ENCODE measurements around the gene ALG1.
A peak's percentile ranks its signal among the peaks of the same experiment; 100 is the strongest.

Gene ALG1
- 17.3 to 68.1 (median 38.8) reads per million in 9 experiments for total RNA-seq

GRCh38 chr16:5071681-5072333 is at the start of gene ALG1:
Gene ALG1 (plus strand): TSS chr16:5071843. CDS start chr16:5071850, 7 bp downstream.
- Mint-ChIP-seq H3K27ac (peak within 1 kb of the TSS; percentile 98 to 99), H3K9me3 (no peaks in the 10 kb centered on the region), H3K4me3 (peak within 1 kb of the TSS; percentile 96), H3K27me3 (no peaks in the 10 kb centered on the region), H3K36me3 (ENCODE audit: insufficient read depth) (peaks cover 41% of the 10 kb centered on the region), H3K4me1 (ENCODE audit: low read depth in 2 of 2) (peaks cover 27% of the 10 kb centered on the region in 2 donors)
- peak; percentile 87 to 91 (median 88) for DNase-seq
- ATAC-seq (replicated peaks) = peak; percentile 92

- Mint-ChIP-seq H3K27me3 (peaks cover 0 to 10% of the 10 kb centered on the region in 2 donors), H3K4me1 (ENCODE audit: low read depth in 2 of 2) (no peaks in the 10 kb centered on the region), H3K36me3 (ENCODE audit: insufficient read depth) (peaks cover 5% of the 10 kb centered on the region), H3K9me3 (no peaks in the 10 kb centered on the region), H3K27ac (no peak overlapping the region), H3K4me3 (no peak overlapping the region)
- DNase-seq (no peak), ATAC-seq (replicated peaks) (no peak)
These were observed 49.1 kb upstream of the ALG1 start for GRCh38 chr16:5022521-5022920.

GRCh38 chr16:5024632-5025031 is 47.0 kb upstream of the ALG1 start:
- H3K36me3 Mint-ChIP-seq (ENCODE audit: insufficient read depth) = peaks cover 8% of the 10 kb centered on the region
- H3K9me3 Mint-ChIP-seq = no peaks in the 10 kb centered on the region
- ATAC-seq (replicated peaks) = no peak
- no peak overlapping the region for H3K27ac Mint-ChIP-seq
- no peak overlapping the region for H3K4me3 Mint-ChIP-seq
- H3K4me1 Mint-ChIP-seq (ENCODE audit: low read depth in 2 of 2) = no peaks in the 10 kb centered on the region
- H3K27me3 Mint-ChIP-seq = peaks cover 0 to 10% of the 10 kb centered on the region in 2 donors
- DNase-seq = no peak

- H3K4me3 Mint-ChIP-seq = no peak overlapping the region
- H3K27me3 Mint-ChIP-seq = peaks cover 0 to 10% of the 10 kb centered on the region in 2 donors
- H3K36me3 Mint-ChIP-seq (ENCODE audit: insufficient read depth) = peaks cover 8% of the 10 kb centered on the region
- no peaks in the 10 kb centered on the region for H3K9me3 Mint-ChIP-seq
- no peaks in the 10 kb centered on the region for H3K4me1 Mint-ChIP-seq (ENCODE audit: low read depth in 2 of 2)
- ATAC-seq (replicated peaks) = no peak
- no peak overlapping the region for H3K27ac Mint-ChIP-seq
- no peak for DNase-seq
These were observed 46.4 kb upstream of the ALG1 start for GRCh38 chr16:5025171-5025632.

GRCh38 chr16:5026664-5027063 is 45.0 kb upstream of the ALG1 start:
- peaks cover 0 to 3% of the 10 kb centered on the region in 2 donors for H3K4me1 Mint-ChIP-seq (ENCODE audit: low read depth in 2 of 2)
- peaks cover 0 to 9% of the 10 kb centered on the region in 2 donors for H3K27me3 Mint-ChIP-seq
- DNase-seq (no peak), ATAC-seq (replicated peaks) (no peak)
- no peak overlapping the region for H3K4me3 Mint-ChIP-seq
- peaks cover 12% of the 10 kb centered on the region for H3K36me3 Mint-ChIP-seq (ENCODE audit: insufficient read depth)
- H3K9me3 Mint-ChIP-seq = no peaks in the 10 kb centered on the region
- H3K27ac Mint-ChIP-seq = no peak overlapping the region

- DNase-seq (no peak), ATAC-seq (replicated peaks) (no peak)
- H3K36me3 Mint-ChIP-seq (ENCODE audit: insufficient read depth) = peaks cover 12% of the 10 kb centered on the region
- no peaks in the 10 kb centered on the region for H3K9me3 Mint-ChIP-seq
- no peak overlapping the region for H3K27ac Mint-ChIP-seq
- no peak overlapping the region for H3K4me3 Mint-ChIP-seq
- H3K4me1 Mint-ChIP-seq (ENCODE audit: low read depth in 2 of 2) = peaks cover 0 to 6% of the 10 kb centered on the region in 2 donors
- H3K27me3 Mint-ChIP-seq = peaks cover 0 to 4% of the 10 kb centered on the region in 2 donors
These were observed 44.6 kb upstream of the ALG1 start for GRCh38 chr16:5027086-5027485.

GRCh38 chr16:5027575-5028235 is 43.9 kb upstream of the ALG1 start:
- Mint-ChIP-seq H3K27me3 (no peaks in the 10 kb centered on the region), H3K4me1 (ENCODE audit: low read depth in 2 of 2) (peaks cover 4 to 10% of the 10 kb centered on the region in 2 donors), H3K27ac (no peak overlapping the region), H3K9me3 (no peaks in the 10 kb centered on the region), H3K36me3 (ENCODE audit: insufficient read depth) (peaks cover 12% of the 10 kb centered on the region), H3K4me3 (no peak overlapping the region)
- DNase-seq (no peak), ATAC-seq (replicated peaks) (no peak)

- H3K4me3 Mint-ChIP-seq = no peak overlapping the region
- H3K36me3 Mint-ChIP-seq (ENCODE audit: insufficient read depth) = peaks cover 17% of the 10 kb centered on the region
- H3K9me3 Mint-ChIP-seq = no peaks in the 10 kb centered on the region
- H3K27ac Mint-ChIP-seq = no peak overlapping the region
- DNase-seq = no peak
- peaks cover 10 to 18% of the 10 kb centered on the region in 2 donors for H3K4me1 Mint-ChIP-seq (ENCODE audit: low read depth in 2 of 2)
- H3K27me3 Mint-ChIP-seq = no peaks in the 10 kb centered on the region
- no peak for ATAC-seq (replicated peaks)
These were observed 42.6 kb upstream of the ALG1 start for GRCh38 chr16:5028950-5029475.

GRCh38 chr16:5030251-5030870 is 41.3 kb upstream of the ALG1 start:
- Mint-ChIP-seq H3K4me1 (ENCODE audit: low read depth in 2 of 2) (peaks cover 15 to 24% of the 10 kb centered on the region in 2 donors), H3K9me3 (no peaks in the 10 kb centered on the region), H3K27me3 (no peaks in the 10 kb centered on the region), H3K36me3 (ENCODE audit: insufficient read depth) (peaks cover 21% of the 10 kb centered on the region), H3K27ac (peak overlapping the region in 1 of 2 donors; percentile 29), H3K4me3 (no peak overlapping the region)
- no peak for ATAC-seq (replicated peaks)
- no peak for DNase-seq

- no peaks in the 10 kb centered on the region for H3K9me3 Mint-ChIP-seq
- peaks cover 15 to 24% of the 10 kb centered on the region in 2 donors for H3K4me1 Mint-ChIP-seq (ENCODE audit: low read depth in 2 of 2)
- H3K4me3 Mint-ChIP-seq = peak overlapping the region in 1 of 2 donors; percentile 45
- peaks cover 19% of the 10 kb centered on the region for H3K36me3 Mint-ChIP-seq (ENCODE audit: insufficient read depth)
- no peak overlapping the region for H3K27ac Mint-ChIP-seq
- no peaks in the 10 kb centered on the region for H3K27me3 Mint-ChIP-seq
- DNase-seq = no peak
- ATAC-seq (replicated peaks) = no peak
These were observed 40.0 kb upstream of the ALG1 start for GRCh38 chr16:5031601-5032000.

- H3K9me3 Mint-ChIP-seq = no peaks in the 10 kb centered on the region
- peak overlapping the region; percentile 78 to 82 for H3K4me3 Mint-ChIP-seq
- H3K27me3 Mint-ChIP-seq = no peaks in the 10 kb centered on the region
- no peak for ATAC-seq (replicated peaks)
- peaks cover 15 to 24% of the 10 kb centered on the region in 2 donors for H3K4me1 Mint-ChIP-seq (ENCODE audit: low read depth in 2 of 2)
- DNase-seq = no peak
- H3K36me3 Mint-ChIP-seq (ENCODE audit: insufficient read depth) = peaks cover 16% of the 10 kb centered on the region
- peak overlapping the region in 1 of 2 donors; percentile 55 for H3K27ac Mint-ChIP-seq
These were observed 38.9 kb upstream of the ALG1 start for GRCh38 chr16:5032748-5033167.

- Mint-ChIP-seq H3K27me3 (no peaks in the 10 kb centered on the region), H3K36me3 (ENCODE audit: insufficient read depth) (peaks cover 16% of the 10 kb centered on the region), H3K4me1 (ENCODE audit: low read depth in 2 of 2) (peaks cover 15 to 24% of the 10 kb centered on the region in 2 donors), H3K9me3 (no peaks in the 10 kb centered on the region), H3K4me3 (peak within 1 kb of the TSS; percentile 78 to 82), H3K27ac (peak within 1 kb of the TSS; percentile 93 to 95)
- peak; percentile 94 for ATAC-seq (replicated peaks)
- DNase-seq = peak; percentile 76 to 82 (median 78)
These were observed 38.1 kb upstream of the ALG1 start, which contains the start of gene NAGPA for GRCh38 chr16:5033256-5034166. Gene NAGPA (minus strand): TSS chr16:5033935. CDS start chr16:5033914, 21 bp downstream.
